ENCODE measurements around the gene CCDC149. TPM values are rescaled to one million over a fixed set of nuclear protein-coding genes. Genes with fewer than 3 reads are reported as not detected.

The CCDC149 gene
- total and polyA plus RNA-seq, 9 of the 15 experiments (the other 6 are each of a cell fraction or from before 2014, with no cell fraction given) = 0.04 to 0.18 TPM; not detected in 7

- Histone ChIP-seq H3K79me2 (ENCODE audit: control insufficient read depth, insufficient read depth, low read length) (no peaks in the 10 kb centered on the region), H4K20me1 (replicated peaks; ENCODE audit: control insufficient read depth, insufficient read depth, low read length) (no peaks in the 10 kb centered on the region), H3K36me3 (ENCODE audit: control insufficient read depth, insufficient read depth, low read length) (no peaks in the 10 kb centered on the region), H3K4me2 (ENCODE audit: insufficient read depth, low read length) (no peak overlapping the region), H3K9me3 (replicated peaks; ENCODE audit: control insufficient read depth, insufficient read depth, low read depth, low read length) (no peaks in the 10 kb centered on the region), H3K27ac (ENCODE audit: extremely low read depth, low read depth, low read length) (no peak overlapping the region), H2AFZ (ENCODE audit: low read depth, low read length) (no peak overlapping the region), H3K9ac (ENCODE audit: insufficient read depth in 1 of 2, low read depth in 2 of 2, low read length in 2 of 2) (no peak overlapping the region), H3K4me1 (replicated peaks in 1 of 2; ENCODE audit: control insufficient read depth in 2 of 2, insufficient read depth in 2 of 2, low read length in 2 of 2) (no peaks in the 10 kb centered on the region), H3K4me3 (no peak overlapping the region), H3K9me1 (ENCODE audit: control insufficient read depth, insufficient read depth, low read length) (no peaks in the 10 kb centered on the region), H3K27me3 (ENCODE audit: control insufficient read depth in 2 of 2, insufficient read depth in 2 of 2, low read length in 2 of 2) (peaks cover 0 to 12% of the 10 kb centered on the region in 2 experiments; a peak in 2 of 5 replicates)
- in situ Hi-C loops (cut with MboI) (no loop called here), intact Hi-C loops (cut with micrococcal nuclease) (no loop called here)
- no TSS peak for BruUV-seq (replicated peaks)
- DNase-seq (ENCODE audit: extremely low read depth in 1 of 4, low spot score in 3 of 4) = no peak
- ChIA-PET CTCF (ENCODE audit: low intra/inter-chr PET ratio) (no interaction called here), POLR2A (no interaction called here)
- no peak for FAIRE-seq
- ATAC-seq = no peak
- 0% methylated on average over 9 of the region's 9 CpGs for WGBS (ENCODE audit: insufficient coverage, low coverage, missing lambda C conversion rate)
- TF ChIP-seq MTF1 (CRISPR knock-in tag; IDR thresholded peaks at IDR 0.05; ENCODE audit: borderline replicate concordance) (no peak), CREM (IDR thresholded peaks at IDR 0.05; ENCODE audit: low read depth) (peak; percentile 29; the same call in 1 of the 2 replicates), CREB1 (IDR thresholded peaks at IDR 0.05) (peak; percentile 73), CREB1 (CRISPR knock-in tag; IDR thresholded peaks at IDR 0.05) (no peak), ATF1 (CRISPR knock-in tag; IDR thresholded peaks at IDR 0.05) (no peak), ATF1 (tag; IDR thresholded peaks at IDR 0.05) (peak; percentile 63), CHD4 (IDR thresholded peaks at IDR 0.05; ENCODE audit: insufficient read depth, insufficient replicate concordance, low read depth, low read length, poor library complexity, severe bottlenecking) (no peak)
Observed at GRCh38 chr4:24894846-24895245, 18.0 kb downstream of the CCDC149 start.

DNA sequence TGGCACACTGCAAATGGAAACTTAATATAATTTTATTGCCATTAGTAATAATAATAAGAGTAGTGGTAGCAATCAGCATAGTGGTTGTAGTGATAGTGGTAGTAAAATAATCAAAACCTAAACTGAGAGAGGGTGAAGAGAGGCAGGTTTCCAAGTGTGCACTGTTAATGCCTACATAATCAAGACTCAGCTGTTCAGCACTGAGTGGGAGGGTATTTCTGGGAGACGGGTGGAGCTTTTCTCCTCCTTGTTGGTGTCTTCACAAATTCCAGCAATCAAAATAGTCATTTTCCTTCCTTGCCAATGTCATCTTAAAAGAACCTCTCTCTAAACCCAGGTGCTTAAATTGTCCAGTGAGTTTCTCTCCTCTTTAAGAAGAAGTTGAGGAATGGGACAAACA lies 18.6 kb downstream of the CCDC149 start:
- Histone ChIP-seq H3K4me1 (replicated peaks in 1 of 2; ENCODE audit: control insufficient read depth in 2 of 2, insufficient read depth in 2 of 2, low read length in 2 of 2) (no peaks in the 10 kb centered on the region), H3K27ac (ENCODE audit: extremely low read depth, low read depth, low read length) (no peak overlapping the region), H3K27me3 (ENCODE audit: control insufficient read depth in 2 of 2, insufficient read depth in 2 of 2, low read length in 2 of 2) (peaks cover 0 to 12% of the 10 kb centered on the region in 2 experiments; a peak in 3 of 5 replicates), H3K36me3 (ENCODE audit: control insufficient read depth, insufficient read depth, low read length) (no peaks in the 10 kb centered on the region), H3K4me2 (ENCODE audit: insufficient read depth, low read length) (no peak overlapping the region), H3K4me3 (no peak overlapping the region), H3K79me2 (ENCODE audit: control insufficient read depth, insufficient read depth, low read length) (no peaks in the 10 kb centered on the region), H3K9me3 (replicated peaks; ENCODE audit: control insufficient read depth, insufficient read depth, low read depth, low read length) (no peaks in the 10 kb centered on the region), H3K9ac (ENCODE audit: insufficient read depth in 1 of 2, low read depth in 2 of 2, low read length in 2 of 2) (no peak overlapping the region), H2AFZ (ENCODE audit: low read depth, low read length) (no peak overlapping the region), H4K20me1 (replicated peaks; ENCODE audit: control insufficient read depth, insufficient read depth, low read length) (no peaks in the 10 kb centered on the region), H3K9me1 (ENCODE audit: control insufficient read depth, insufficient read depth, low read length) (no peaks in the 10 kb centered on the region)
- intact Hi-C loops (cut with micrococcal nuclease) = no loop called here
- no peak for FAIRE-seq
- CTCF ChIA-PET (ENCODE audit: low intra/inter-chr PET ratio) = no interaction called here
- POLR2A ChIA-PET = no interaction called here
- DNase-seq (ENCODE audit: extremely low read depth in 1 of 4, low spot score in 3 of 4) = no peak
- no peak for ATAC-seq
- WGBS (ENCODE audit: insufficient coverage, low coverage, missing lambda C conversion rate) = 0% methylated on average over 1 of the region's 1 CpG
- no TSS peak for BruUV-seq (replicated peaks)
- in situ Hi-C loops (cut with MboI) = no loop called here
- TF ChIP-seq KDM1A (IDR thresholded peaks at IDR 0.05) (no peak), ZNF551 (CRISPR knock-in tag; IDR thresholded peaks at IDR 0.05) (no peak), ARID1B (IDR thresholded peaks at IDR 0.05) (no peak), MED1 (CRISPR knock-in tag; IDR thresholded peaks at IDR 0.05; ENCODE audit: borderline replicate concordance) (no peak), ZBTB11 (CRISPR knock-in tag; IDR thresholded peaks at IDR 0.05) (no peak)
- TF ChIP-seq, protein P1, sequence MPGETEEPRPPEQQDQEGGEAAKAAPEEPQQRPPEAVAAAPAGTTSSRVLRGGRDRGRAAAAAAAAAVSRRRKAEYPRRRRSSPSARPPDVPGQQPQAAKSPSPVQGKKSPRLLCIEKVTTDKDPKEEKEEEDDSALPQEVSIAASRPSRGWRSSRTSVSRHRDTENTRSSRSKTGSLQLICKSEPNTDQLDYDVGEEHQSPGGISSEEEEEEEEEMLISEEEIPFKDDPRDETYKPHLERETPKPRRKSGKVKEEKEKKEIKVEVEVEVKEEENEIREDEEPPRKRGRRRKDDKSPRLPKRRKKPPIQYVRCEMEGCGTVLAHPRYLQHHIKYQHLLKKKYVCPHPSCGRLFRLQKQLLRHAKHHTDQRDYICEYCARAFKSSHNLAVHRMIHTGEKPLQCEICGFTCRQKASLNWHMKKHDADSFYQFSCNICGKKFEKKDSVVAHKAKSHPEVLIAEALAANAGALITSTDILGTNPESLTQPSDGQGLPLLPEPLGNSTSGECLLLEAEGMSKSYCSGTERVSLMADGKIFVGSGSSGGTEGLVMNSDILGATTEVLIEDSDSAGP (CRISPR knock-in tag; IDR thresholded peaks at IDR 0.05) = no peak
